Left kidney (tissue), 2 donors: Measurements from ENCODE around the gene AREL1. TPM values are rescaled to one million over a fixed set of nuclear protein-coding genes. Genes with fewer than 3 reads are reported as not detected.

Experiments
- DNase-seq: peaks from one replicate; pipeline ENCODE4 v3.0.0-alpha.2; 2013
- polyA plus RNA-seq: library from polyadenylated mRNA; unstranded; fragments of 120-200 nt; gene quantifications from one replicate; pipeline ENCODE4 v1.2.1, GENCODE V29; 2013; ENCODE audit not compliant: insufficient read length

The AREL1 gene
- polyA plus RNA-seq, 1 donor, result 42.2 TPM

DNA sequence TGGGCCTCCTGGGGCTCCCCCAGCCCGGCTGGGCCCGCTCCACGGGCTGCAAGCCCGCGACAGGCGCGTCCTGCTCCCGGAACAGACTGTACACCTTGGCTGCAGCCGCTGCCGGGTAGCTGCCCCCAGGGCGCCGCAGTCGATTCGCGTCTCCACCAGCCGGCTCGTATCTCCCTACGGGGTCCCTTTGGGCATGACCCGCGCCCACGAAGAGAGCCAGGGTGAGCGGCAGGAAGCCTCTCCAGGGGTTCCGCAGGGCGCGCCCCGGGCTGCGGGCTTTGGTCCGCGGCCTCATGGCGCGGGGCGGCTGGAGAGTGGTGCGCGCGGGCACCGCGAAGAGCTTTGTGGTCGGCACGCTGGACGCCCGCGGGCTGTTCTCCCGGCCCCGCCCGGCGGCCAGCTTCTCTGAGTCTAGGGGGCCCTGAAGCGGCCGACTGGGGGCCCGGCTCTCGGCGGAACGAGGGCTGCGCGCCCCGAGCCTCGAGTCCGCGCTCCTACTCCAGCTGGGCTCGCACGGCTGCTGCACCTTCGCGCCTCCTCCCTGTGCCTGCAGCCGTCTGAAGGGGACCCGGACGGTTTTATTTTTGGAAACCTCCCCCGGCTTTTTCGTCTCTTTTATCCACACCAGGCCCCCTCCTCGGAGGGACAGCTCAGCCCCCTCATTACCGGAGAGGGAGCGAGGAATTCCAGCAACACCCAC lies 101.1 kb downstream of the AREL1 start, which contains the start of gene LTBP2:
Gene LTBP2, minus strand, starts transcription at position 588 of the 700 bp plus-strand sequence. Its CDS starts 293 bp downstream, at position 295.
- DNase-seq, result peak; percentile 31

Other genes starting within 250 kb of the AREL1 start
- gene NPC2, start 219.8 kb downstream of the AREL1 start, polyA plus RNA-seq, result 320 TPM
- gene ISCA2, start 219.3 kb downstream of the AREL1 start, polyA plus RNA-seq, result 35.1 TPM
- 2.3 TPM for gene LTBP2, start 100.8 kb downstream of the AREL1 start, polyA plus RNA-seq
- 64.3 TPM for gene FCF1, start 64 bp upstream of the AREL1 start, polyA plus RNA-seq
- gene YLPM1, start 50.2 kb upstream of the AREL1 start, polyA plus RNA-seq, result 128 TPM
- gene PROX2, start 163.1 kb upstream of the AREL1 start, polyA plus RNA-seq, result 4.3 TPM
- gene DLST, start 168.8 kb upstream of the AREL1 start, polyA plus RNA-seq, result 140 TPM
- gene RPS6KL1, start 210.2 kb upstream of the AREL1 start, polyA plus RNA-seq, result 0.91 TPM
- gene PGF, start 242.5 kb upstream of the AREL1 start, polyA plus RNA-seq, result 5.5 TPM